Mucosa of stomach (tissue), 1 donor: Measurements from ENCODE around the gene KCND3.

Source experiments
- H3K27me3 ChIP-seq: one replicate; pipeline ENCODE4 v1.7.0; 2013; ENCODE audit warnings: mild to moderate bottlenecking, low read length; ENCODE audit not compliant: control insufficient read depth, insufficient read depth
- H3K36me3 ChIP-seq: one replicate; pipeline ENCODE4 v1.7.0; 2013; ENCODE audit warnings: low read length; ENCODE audit not compliant: control insufficient read depth, insufficient read depth
- H3K4me1 ChIP-seq: one replicate; pipeline ENCODE4 v1.7.0; 2013; ENCODE audit warnings: mild to moderate bottlenecking, low read length; ENCODE audit not compliant: control insufficient read depth, insufficient read depth
- H3K4me3 ChIP-seq: one replicate; pipeline ENCODE4 v1.7.0; 2013; ENCODE audit warnings: low read length
- H3K9ac ChIP-seq: one replicate; pipeline ENCODE4 v1.7.0; 2013; ENCODE audit warnings: mild to moderate bottlenecking, low read length, moderate library complexity
- H3K9me3 ChIP-seq: one replicate; pipeline ENCODE4 v1.7.0; 2013; ENCODE audit warnings: mild to moderate bottlenecking, low read length, moderate library complexity; ENCODE audit not compliant: control insufficient read depth
- donor health status: Pancreatic carcinoma.

The KCND3 gene

DNA sequence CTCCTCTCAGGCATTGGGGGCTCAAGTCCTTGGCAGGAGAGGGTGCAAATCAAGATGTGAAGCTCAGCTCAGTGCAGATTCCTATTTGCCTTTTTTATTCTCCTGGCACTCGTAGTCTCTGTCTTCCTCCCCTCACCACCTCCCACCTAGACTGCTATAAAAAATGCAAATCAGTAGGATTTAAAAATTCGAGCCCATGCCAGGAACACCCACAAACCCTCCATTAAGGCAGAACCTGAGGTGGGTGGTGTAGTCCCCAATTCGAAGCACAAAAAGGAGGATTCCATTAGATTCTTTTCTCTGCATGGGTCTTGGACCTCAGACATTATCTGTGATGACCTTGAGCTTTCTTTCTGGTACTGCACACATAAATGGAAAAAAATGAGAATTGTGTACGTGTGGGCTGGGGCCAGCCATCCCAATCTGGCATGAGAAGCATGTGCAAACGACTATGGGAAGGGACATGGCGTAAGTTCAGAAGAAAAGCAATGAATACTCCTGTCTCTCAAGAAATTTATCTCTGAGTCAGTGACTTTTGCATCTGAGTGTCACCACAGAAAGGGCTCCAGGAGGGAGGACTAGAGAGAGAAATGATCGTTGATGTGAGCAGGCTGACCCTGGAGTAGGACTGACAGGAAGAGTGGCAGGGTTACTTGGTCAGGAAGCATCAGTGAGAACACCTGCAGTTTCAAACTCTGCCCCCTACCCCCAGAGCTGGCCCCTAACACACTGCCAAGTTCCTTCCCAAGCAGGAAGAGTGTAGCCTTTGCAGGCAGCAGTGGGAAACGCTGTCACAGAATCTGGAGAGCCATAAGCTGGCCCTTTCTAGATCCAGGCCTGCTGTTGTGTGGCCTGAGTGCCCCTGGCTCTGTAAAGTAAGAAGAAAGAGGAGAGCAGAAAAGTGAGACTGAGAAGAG lies 252.0 kb downstream of the KCND3 start:
- no peaks in the 10 kb centered on the region for H3K36me3 ChIP-seq
- H3K4me3 ChIP-seq, result no peak overlapping the region
- peak overlapping the region; percentile 64 for H3K9ac ChIP-seq
- no peaks in the 10 kb centered on the region for H3K9me3 ChIP-seq
- peaks cover 38% of the 10 kb centered on the region for H3K4me1 ChIP-seq
- H3K27me3 ChIP-seq, result peaks cover 37% of the 10 kb centered on the region

DNA sequence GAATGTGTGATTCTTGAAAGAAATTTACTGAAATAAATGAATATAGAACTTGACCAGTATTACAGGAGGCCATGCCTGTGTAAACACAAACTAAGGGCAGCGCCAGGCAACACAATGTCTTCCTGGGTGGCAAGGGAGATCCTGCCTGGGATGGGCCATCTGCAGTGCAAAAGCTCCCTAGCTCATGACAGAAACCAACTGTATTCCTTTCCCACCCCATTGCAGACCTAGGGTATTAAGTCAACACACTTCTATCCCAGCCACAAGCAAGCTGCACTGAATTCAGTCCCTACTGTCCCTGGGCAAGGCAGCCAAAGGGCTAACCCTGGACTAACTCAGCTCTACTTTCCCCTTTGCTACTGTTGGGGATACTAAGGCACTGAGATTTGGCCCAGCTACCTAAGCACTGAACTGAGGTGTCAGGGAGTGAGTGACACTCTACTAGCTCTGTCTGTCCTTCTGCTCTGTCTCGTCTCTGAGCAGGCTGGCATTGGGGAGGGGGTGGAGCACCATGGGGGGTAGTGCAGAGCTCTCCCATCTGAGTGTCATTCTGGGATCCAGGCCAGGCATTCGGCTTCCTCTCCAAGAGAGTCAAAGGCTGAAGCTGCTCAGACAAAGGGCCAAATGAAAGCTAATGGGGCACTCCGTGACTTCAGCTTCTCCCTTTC lies 252.8 kb downstream of the KCND3 start:
- H3K36me3 ChIP-seq, result no peaks in the 10 kb centered on the region
- peaks cover 29% of the 10 kb centered on the region for H3K27me3 ChIP-seq
- H3K9me3 ChIP-seq, result no peaks in the 10 kb centered on the region
- H3K4me1 ChIP-seq, result peaks cover 38% of the 10 kb centered on the region
- no peak overlapping the region for H3K9ac ChIP-seq
- H3K4me3 ChIP-seq, result no peak overlapping the region

- Histone ChIP-seq H3K9ac (no peak overlapping the region), H3K27me3 (peaks cover 23% of the 10 kb centered on the region), H3K9me3 (no peaks in the 10 kb centered on the region), H3K4me1 (peaks cover 38% of the 10 kb centered on the region), H3K36me3 (no peaks in the 10 kb centered on the region), H3K4me3 (no peak overlapping the region)
Observed at GRCh38 chr1:111735858-111736544, 253.5 kb downstream of the KCND3 start.

GRCh38 chr1:111735321-111735720 lies 254.1 kb downstream of the KCND3 start:
- no peak overlapping the region for H3K9ac ChIP-seq

GRCh38 chr1:111734856-111735255 lies 254.6 kb downstream of the KCND3 start:
- Histone ChIP-seq H3K9ac (no peak overlapping the region), H3K9me3 (no peaks in the 10 kb centered on the region)

More at GRCh38 chr1:111735321-111735720, 254.1 kb downstream of the KCND3 start:
- Histone ChIP-seq H3K36me3 (no peaks in the 10 kb centered on the region), H3K27me3 (peaks cover 16% of the 10 kb centered on the region), H3K4me3 (no peak overlapping the region), H3K4me1 (peaks cover 37% of the 10 kb centered on the region), H3K9me3 (no peaks in the 10 kb centered on the region)

GRCh38 chr1:111734426-111734825 lies 255.0 kb downstream of the KCND3 start:
- Histone ChIP-seq H3K27me3 (peaks cover 8% of the 10 kb centered on the region), H3K4me1 (peaks cover 29% of the 10 kb centered on the region), H3K9me3 (no peaks in the 10 kb centered on the region), H3K4me3 (no peak overlapping the region), H3K9ac (no peak overlapping the region), H3K36me3 (no peaks in the 10 kb centered on the region)

More at GRCh38 chr1:111734856-111735255, 254.6 kb downstream of the KCND3 start:
- Histone ChIP-seq H3K36me3 (no peaks in the 10 kb centered on the region), H3K4me1 (peaks cover 32% of the 10 kb centered on the region), H3K4me3 (no peak overlapping the region), H3K27me3 (peaks cover 11% of the 10 kb centered on the region)

GRCh38 chr1:111733992-111734341 lies 255.5 kb downstream of the KCND3 start:
- H3K4me1 ChIP-seq, result peaks cover 29% of the 10 kb centered on the region
- H3K4me3 ChIP-seq, result no peak overlapping the region
- peak overlapping the region; percentile 20 for H3K9ac ChIP-seq
- no peaks in the 10 kb centered on the region for H3K36me3 ChIP-seq
- H3K27me3 ChIP-seq, result peaks cover 8% of the 10 kb centered on the region
- H3K9me3 ChIP-seq, result no peaks in the 10 kb centered on the region

DNA sequence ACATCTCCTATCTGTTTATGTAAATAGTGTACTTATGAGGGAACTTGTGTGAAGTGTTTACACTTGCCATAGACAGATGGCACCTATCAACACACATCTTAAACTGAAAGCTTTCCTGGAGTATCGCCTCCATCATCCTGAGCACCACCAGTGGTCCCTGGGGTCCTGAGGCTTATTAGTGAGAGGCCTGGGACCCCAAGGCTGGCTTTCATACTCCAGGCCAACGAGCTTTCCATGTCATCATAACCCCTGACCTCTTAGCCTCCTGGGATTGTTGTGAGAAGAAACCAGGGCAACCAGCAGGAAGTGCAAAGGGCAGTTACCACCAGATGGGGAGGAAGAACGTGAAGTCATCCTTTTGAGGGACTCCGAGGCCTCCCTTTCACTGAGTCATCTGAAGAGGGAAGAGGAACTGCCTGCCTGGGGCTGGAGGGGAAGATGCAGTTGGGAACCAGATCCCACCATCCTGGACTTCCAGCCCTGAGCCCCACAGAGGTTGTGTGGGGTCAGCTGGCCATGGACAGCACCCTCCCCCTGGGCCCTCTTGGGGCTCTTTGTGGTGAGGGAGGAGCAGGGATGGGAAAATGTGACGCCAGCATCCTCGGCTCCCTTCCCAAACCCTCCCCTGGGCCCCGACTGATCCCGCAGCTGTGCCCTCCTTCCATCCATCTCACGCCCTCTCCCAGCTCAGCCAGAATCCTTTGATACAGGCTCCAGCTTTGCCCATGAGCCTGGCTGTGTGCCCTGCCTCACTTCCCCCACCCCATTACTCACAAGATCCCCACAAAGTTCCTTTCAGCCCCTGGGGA lies 256.1 kb downstream of the KCND3 start:
- peaks cover 8% of the 10 kb centered on the region for H3K27me3 ChIP-seq
- peak overlapping the region; percentile 20 for H3K9ac ChIP-seq
- no peaks in the 10 kb centered on the region for H3K36me3 ChIP-seq
- H3K4me3 ChIP-seq, result no peak overlapping the region
- H3K9me3 ChIP-seq, result no peaks in the 10 kb centered on the region
- H3K4me1 ChIP-seq, result peaks cover 28% of the 10 kb centered on the region

DNA sequence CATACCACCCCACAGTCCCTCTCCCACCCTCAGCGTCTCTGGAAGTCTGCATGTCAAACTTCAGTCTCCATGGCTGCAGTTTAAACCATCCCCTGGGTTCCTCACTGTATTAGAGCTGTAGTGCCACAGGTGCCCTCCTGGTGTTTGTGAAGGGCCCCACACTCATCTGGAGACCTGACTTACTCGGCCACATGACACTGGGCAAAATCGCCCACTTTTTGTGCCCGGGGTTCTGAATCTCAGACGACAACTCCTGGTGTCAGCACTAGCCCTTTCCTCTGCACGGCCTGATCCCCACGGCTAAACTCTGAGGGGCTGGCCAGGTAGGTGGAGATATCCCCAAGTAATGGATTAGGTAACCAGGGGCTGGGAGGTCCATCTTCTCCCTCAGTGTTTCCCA lies 256.8 kb downstream of the KCND3 start:
- peaks cover 24% of the 10 kb centered on the region for H3K4me1 ChIP-seq
- H3K9me3 ChIP-seq, result no peaks in the 10 kb centered on the region
- H3K9ac ChIP-seq, result no peak overlapping the region
- peaks cover 2% of the 10 kb centered on the region for H3K27me3 ChIP-seq
- H3K4me3 ChIP-seq, result no peak overlapping the region
- H3K36me3 ChIP-seq, result no peaks in the 10 kb centered on the region

- H3K36me3 ChIP-seq, result no peaks in the 10 kb centered on the region
- H3K9ac ChIP-seq, result no peak overlapping the region
- H3K9me3 ChIP-seq, result no peaks in the 10 kb centered on the region
- H3K4me3 ChIP-seq, result no peak overlapping the region
- peaks cover 21% of the 10 kb centered on the region for H3K4me1 ChIP-seq
- no peaks in the 10 kb centered on the region for H3K27me3 ChIP-seq
Observed at GRCh38 chr1:111731956-111732355, 257.5 kb downstream of the KCND3 start.

DNA sequence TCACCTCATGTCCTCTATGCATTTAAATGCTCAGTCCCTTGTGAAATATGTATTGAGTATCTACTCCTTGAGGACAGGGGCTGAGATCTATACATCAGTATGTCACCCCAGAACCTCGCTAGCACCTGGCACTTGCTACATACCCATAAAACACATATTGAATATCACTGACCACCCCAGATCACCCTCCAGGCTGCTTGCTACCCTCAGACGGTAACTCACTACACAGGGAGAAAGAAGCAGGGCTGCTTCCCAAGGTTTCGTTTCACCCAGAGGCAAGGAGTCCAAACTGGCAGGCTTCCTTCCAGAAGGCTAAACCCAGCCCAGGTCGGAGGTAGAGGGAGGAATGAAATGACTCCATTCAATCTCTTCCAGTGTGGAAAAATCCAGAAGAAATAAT lies 258.8 kb downstream of the KCND3 start:
- Histone ChIP-seq H3K27me3 (no peaks in the 10 kb centered on the region), H3K4me1 (peaks cover 17% of the 10 kb centered on the region), H3K4me3 (no peak overlapping the region), H3K36me3 (no peaks in the 10 kb centered on the region), H3K9ac (no peak overlapping the region), H3K9me3 (no peaks in the 10 kb centered on the region)
